Keratinocyte (primary cell): ENCODE measurements around the gene VSIG2. TPM values are rescaled to one million over a fixed set of nuclear protein-coding genes. Genes with fewer than 3 reads are reported as not detected.

ENCODE experiments used
- DNase-seq: peaks from one replicate; pipeline ENCODE4 v3.0.0-alpha.2; 2011; ENCODE audit warnings: low read depth, missing footprints, low spot score
- FAIRE-seq: peaks from 2 replicates; lab custom pipeline; 2011; peaks lifted over from hg19 to GRCh38; lab: Jason Lieb, UNC
- H2AFZ ChIP-seq: 2 replicates; pipeline ENCODE4 v1.6.0; 2012; ENCODE audit warnings: low read length, control low read depth, inconsistent platforms; ENCODE audit not compliant: control insufficient read depth
- H3K27ac ChIP-seq: 2 replicates; pipeline ENCODE4 v1.5.1; 2011; ENCODE audit warnings: low read length; ENCODE audit not compliant: control insufficient read depth, insufficient read depth
- H3K27me3 ChIP-seq: 3 replicates; pipeline ENCODE4 v1.6.0; 2011; ENCODE audit warnings: low read length; ENCODE audit not compliant: control insufficient read depth, insufficient read depth; ENCODE audit errors: extremely low read depth
- H3K36me3 ChIP-seq, 2 experiments: 2 replicates in 1 of 2; 3 replicates in 1 of 2; pipeline ENCODE4 v1.5.1; 2011; ENCODE audit warnings: low read length in 2 of 2, mild to moderate bottlenecking in 1 of 2; ENCODE audit not compliant: control insufficient read depth in 2 of 2, insufficient read depth in 2 of 2; ENCODE audit errors: extremely low read depth in 1 of 2
- H3K4me1 ChIP-seq: 3 replicates; pipeline ENCODE4 v1.5.1; 2011; ENCODE audit warnings: low read length; ENCODE audit not compliant: control insufficient read depth, insufficient read depth; ENCODE audit errors: extremely low read depth
- H3K4me2 ChIP-seq: 3 replicates; pipeline ENCODE4 v1.6.0; 2011; ENCODE audit warnings: low read depth, low read length; ENCODE audit not compliant: control insufficient read depth, insufficient read depth; ENCODE audit errors: extremely low read depth
- H3K4me3 ChIP-seq, 3 experiments: fragments of 200-600 bp in 1 of 3; sonication (generic) in 1 of 3; 2 replicates in 2 of 3; 3 replicates in 1 of 3; pipeline ENCODE4 v1.5.1; 2011 to 2016; ENCODE audit warnings: low read length in 3 of 3, mild to moderate bottlenecking in 3 of 3, control low read depth in 2 of 3, inconsistent platforms in 1 of 3, low read depth in 1 of 3, mixed read lengths in 1 of 3, mixed run types in 1 of 3, moderate library complexity in 1 of 3; ENCODE audit not compliant: control insufficient read depth in 2 of 3, insufficient read depth in 2 of 3; ENCODE audit errors: extremely low read depth in 1 of 3
- H3K79me2 ChIP-seq: 2 replicates; pipeline ENCODE4 v1.6.0; 2012; ENCODE audit warnings: low read length; ENCODE audit not compliant: control insufficient read depth, insufficient read depth
- H3K9ac ChIP-seq: 3 replicates; pipeline ENCODE4 v1.6.0; 2011; ENCODE audit warnings: low read length; ENCODE audit not compliant: control insufficient read depth, insufficient read depth; ENCODE audit errors: extremely low read depth
- H3K9me1 ChIP-seq: 3 replicates; pipeline ENCODE4 v1.6.0; 2011; ENCODE audit warnings: low read length; ENCODE audit not compliant: control insufficient read depth, insufficient read depth; ENCODE audit errors: extremely low read depth
- H3K9me3 ChIP-seq: 2 replicates; pipeline ENCODE4 v1.5.1; 2012; ENCODE audit warnings: low read depth, low read length; ENCODE audit not compliant: control insufficient read depth
- H4K20me1 ChIP-seq: 3 replicates; pipeline ENCODE4 v1.6.0; 2011; ENCODE audit warnings: low read length; ENCODE audit not compliant: control insufficient read depth, insufficient read depth; ENCODE audit errors: extremely low read depth
- EZH2 ChIP-seq: IDR thresholded peaks from one replicate; pipeline ENCODE4 v1.6.1; 2012; ENCODE audit warnings: inconsistent platforms, mild to moderate bottlenecking, low read length, moderate library complexity
- dilution Hi-C: fragments of 300-500 bp; cut with MboI; formaldehyde crosslinking; loops from one replicate; pipeline ENCODE4 v1.7.0; 2020; ENCODE audit warnings: low sequenced_read_pairs; ENCODE audit not compliant: extremely low pct_ligation_motif_present
- polyA plus RNA-seq, 5 experiments: library from polyadenylated mRNA; depleted of rRNA in 3 of 5; stranded (reverse) in 3 of 5; stranded (forward) in 1 of 5; unstranded in 1 of 5; fragments of >200 nt; gene quantifications; 1 replicate in 1 of 5; 2 replicates in 3 of 5; 3 replicates in 1 of 5; pipeline versions ENCODE4 v1.2.1 to v1.2.3, GENCODE V29; 2011 to 2012; ENCODE audit warnings: missing spikeins in 2 of 5, low read depth in 1 of 5, low replicate concordance in 1 of 5
- TF ChIP-seq, protein P1 (sequence below), 3 experiments: IDR thresholded peaks in 1 of 3; conservative IDR thresholded peaks in 1 of 3; optimal IDR thresholded peaks in 1 of 3; 2 replicates in 2 of 3; 3 replicates in 1 of 3; pipeline versions ENCODE3 to v1.5.1; 2011; ENCODE audit warnings: low read length in 3 of 3, mild to moderate bottlenecking in 3 of 3, moderate library complexity in 2 of 3, control low read depth in 1 of 3, inconsistent platforms in 1 of 3; ENCODE audit not compliant: insufficient read depth in 2 of 3; ENCODE audit errors: extremely low read depth in 1 of 3

Gene VSIG2
- polyA plus RNA-seq, 1 donor (not counting 4 experiments of a cell fraction or from before 2014, with no cell fraction given), result not detected

DNA sequence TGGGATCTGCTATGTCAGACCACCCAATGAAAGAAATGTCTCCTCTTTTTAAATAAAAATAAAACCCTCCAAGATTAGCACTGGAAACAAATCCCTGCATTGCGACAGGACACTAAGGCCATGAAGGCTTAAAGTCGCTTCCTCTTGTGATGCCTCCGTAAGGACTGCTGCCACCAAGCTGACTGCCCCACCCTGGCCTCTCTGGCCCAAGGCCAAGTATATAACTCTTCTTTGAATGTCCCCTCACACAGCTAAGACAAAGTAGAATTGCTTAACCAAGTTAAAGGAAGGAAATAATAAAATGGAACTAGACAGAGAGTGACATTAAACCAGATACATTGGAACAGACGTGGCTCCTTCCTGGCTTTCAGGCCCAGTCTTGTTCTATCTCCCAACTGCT, 19.8 kb downstream of the VSIG2 start:
- Histone ChIP-seq H3K27ac (no peak overlapping the region), H3K36me3 (no peaks in the 10 kb centered on the region), H3K9me1 (peaks cover 2% of the 10 kb centered on the region), H2AFZ (no peak overlapping the region), H3K79me2 (no peaks in the 10 kb centered on the region), H3K9ac (no peak overlapping the region), H3K4me1 (no peaks in the 10 kb centered on the region), H3K9me3 (no peaks in the 10 kb centered on the region), H4K20me1 (no peaks in the 10 kb centered on the region), H3K27me3 (peaks cover 5% of the 10 kb centered on the region), H3K4me2 (no peak overlapping the region), H3K4me3 (no peak overlapping the region)
- dilution Hi-C loops, result no loop called here
- no peak for TF ChIP-seq EZH2
- TF ChIP-seq, protein P1, sequence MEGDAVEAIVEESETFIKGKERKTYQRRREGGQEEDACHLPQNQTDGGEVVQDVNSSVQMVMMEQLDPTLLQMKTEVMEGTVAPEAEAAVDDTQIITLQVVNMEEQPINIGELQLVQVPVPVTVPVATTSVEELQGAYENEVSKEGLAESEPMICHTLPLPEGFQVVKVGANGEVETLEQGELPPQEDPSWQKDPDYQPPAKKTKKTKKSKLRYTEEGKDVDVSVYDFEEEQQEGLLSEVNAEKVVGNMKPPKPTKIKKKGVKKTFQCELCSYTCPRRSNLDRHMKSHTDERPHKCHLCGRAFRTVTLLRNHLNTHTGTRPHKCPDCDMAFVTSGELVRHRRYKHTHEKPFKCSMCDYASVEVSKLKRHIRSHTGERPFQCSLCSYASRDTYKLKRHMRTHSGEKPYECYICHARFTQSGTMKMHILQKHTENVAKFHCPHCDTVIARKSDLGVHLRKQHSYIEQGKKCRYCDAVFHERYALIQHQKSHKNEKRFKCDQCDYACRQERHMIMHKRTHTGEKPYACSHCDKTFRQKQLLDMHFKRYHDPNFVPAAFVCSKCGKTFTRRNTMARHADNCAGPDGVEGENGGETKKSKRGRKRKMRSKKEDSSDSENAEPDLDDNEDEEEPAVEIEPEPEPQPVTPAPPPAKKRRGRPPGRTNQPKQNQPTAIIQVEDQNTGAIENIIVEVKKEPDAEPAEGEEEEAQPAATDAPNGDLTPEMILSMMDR (optimal IDR thresholded peaks at IDR 0.05 in 1 of 3, IDR thresholded peaks at IDR 0.05 in 1 of 3, conservative IDR thresholded peaks at IDR 0.05 in 1 of 3; ENCODE audit: extremely low read depth in 1 of 3, insufficient read depth in 2 of 3, low read length in 3 of 3), result no peak
- FAIRE-seq (no peak), DNase-seq (no peak)

DNA sequence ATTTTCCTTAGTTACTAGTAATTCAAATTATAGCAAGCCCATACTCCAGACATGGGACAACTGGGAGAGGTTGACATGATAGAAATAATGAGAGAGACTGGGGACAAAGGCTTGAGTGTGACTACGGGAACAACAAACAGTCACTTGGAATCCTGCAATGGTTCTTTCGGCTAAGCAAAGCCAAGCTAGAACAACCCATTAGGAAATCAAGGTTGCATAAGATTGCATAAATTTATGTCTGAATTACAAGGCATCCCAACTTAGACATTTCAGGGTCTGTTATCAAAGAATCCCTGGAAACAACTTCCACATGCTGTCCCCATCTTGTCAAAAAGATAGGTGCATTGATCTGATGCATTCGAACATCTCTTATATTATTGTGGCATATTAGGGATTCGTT, 22.5 kb downstream of the VSIG2 start:
- dilution Hi-C loops, result no loop called here
- TF ChIP-seq, protein P1 (optimal IDR thresholded peaks at IDR 0.05 in 1 of 3, IDR thresholded peaks at IDR 0.05 in 1 of 3, conservative IDR thresholded peaks at IDR 0.05 in 1 of 3; ENCODE audit: extremely low read depth in 1 of 3, insufficient read depth in 2 of 3, low read length in 3 of 3), result no peak
- TF ChIP-seq EZH2, result no peak
- no peaks in the 10 kb centered on the region for H3K9me3 ChIP-seq
- FAIRE-seq (no peak), DNase-seq (no peak)
- no peaks in the 10 kb centered on the region for H3K36me3 ChIP-seq
- no peaks in the 10 kb centered on the region for H3K79me2 ChIP-seq
- peaks cover 4% of the 10 kb centered on the region for H3K9me1 ChIP-seq
- H4K20me1 ChIP-seq, result no peaks in the 10 kb centered on the region
- H3K27ac ChIP-seq, result no peak overlapping the region
- no peak overlapping the region for H3K4me3 ChIP-seq
- no peak overlapping the region for H3K9ac ChIP-seq
- H3K27me3 ChIP-seq, result peaks cover 1% of the 10 kb centered on the region
- no peak overlapping the region for H3K4me2 ChIP-seq
- H3K4me1 ChIP-seq, result peaks cover 12% of the 10 kb centered on the region
- no peak overlapping the region for H2AFZ ChIP-seq
